ENCODE measurements around the gene CCDC192.

CCDC192 gene

GRCh38 chr5:127799293-127799905, 96.2 kb downstream of the CCDC192 start:
- TF ChIP-seq POLR2A (IDR thresholded peaks at IDR 0.05; ENCODE audit: low read depth, low read length): no peak
- DNase-seq (ENCODE audit: insufficient read length, low spot score): no peak
- FAIRE-seq: no peak

DNA sequence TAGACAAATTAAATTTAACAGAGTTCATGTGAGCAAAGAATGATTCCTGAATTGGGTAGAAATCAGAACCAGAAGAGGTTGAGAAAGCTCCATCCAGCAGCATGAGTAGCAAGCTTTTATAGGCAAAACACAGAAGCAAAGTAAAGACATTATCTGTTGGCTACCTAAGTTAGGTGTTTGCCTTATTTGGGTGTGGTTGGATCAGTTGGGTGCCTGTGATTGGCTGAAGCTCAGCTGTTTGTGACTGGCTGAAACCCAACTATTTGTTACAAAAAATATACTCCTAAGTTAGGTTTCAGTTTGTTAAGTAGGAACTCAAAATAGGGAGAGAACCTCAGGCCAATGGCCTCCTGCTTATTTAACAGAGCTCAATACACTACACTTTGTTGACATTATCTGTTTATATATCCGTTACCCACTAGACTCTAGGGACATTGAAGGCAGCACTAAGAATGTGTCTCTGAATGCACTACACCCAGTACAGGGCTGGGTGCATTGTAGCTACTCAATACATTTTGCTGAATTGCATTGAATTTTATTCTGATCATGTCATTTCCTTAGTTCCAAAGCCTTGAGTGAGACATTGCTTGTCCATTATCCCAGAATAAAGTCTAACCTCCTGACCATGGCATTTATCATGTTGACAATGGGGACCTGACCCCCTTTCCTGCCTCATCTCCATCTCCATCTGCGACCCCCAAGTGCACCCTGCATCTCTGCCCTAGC, 98.7 kb downstream of the CCDC192 start:
- DNase-seq (ENCODE audit: insufficient read length, low spot score) (no peak), FAIRE-seq (peak; percentile 84)
- no peak for TF ChIP-seq POLR2A (IDR thresholded peaks at IDR 0.05; ENCODE audit: low read depth, low read length)

GRCh38 chr5:127802477-127802865, 99.3 kb downstream of the CCDC192 start:
- no peak for TF ChIP-seq POLR2A (IDR thresholded peaks at IDR 0.05; ENCODE audit: low read depth, low read length)
- no peak for FAIRE-seq
- no peak for DNase-seq (ENCODE audit: insufficient read length, low spot score)

DNA sequence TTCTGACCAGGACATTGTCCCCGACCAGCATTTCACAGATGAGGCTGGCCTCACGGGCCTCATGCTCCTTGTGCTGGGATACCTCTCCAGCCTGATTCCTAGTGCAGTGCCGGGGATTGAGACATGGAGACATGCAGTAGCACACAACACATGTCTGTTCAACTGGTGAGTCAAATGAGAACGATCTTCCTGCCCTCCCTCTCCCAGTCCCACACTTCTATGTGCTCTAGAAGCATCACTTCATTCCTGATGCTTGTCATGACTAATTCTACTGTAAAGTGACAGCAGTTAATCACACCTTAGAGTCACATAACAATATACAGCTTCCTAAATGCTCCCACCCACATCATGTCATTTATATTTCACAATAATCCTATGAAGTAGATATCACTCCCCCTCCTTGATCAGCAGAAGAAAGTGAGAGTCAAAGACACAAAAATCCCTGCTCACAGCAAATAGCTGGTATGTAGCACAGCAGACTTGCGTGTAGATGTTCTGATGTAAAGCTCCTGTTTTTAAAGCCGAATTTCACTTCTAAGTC, 101.8 kb downstream of the CCDC192 start:
- no peak for FAIRE-seq
- no peak for DNase-seq (ENCODE audit: insufficient read length, low spot score)
- no peak for TF ChIP-seq POLR2A (IDR thresholded peaks at IDR 0.05; ENCODE audit: low read depth, low read length)

DNA sequence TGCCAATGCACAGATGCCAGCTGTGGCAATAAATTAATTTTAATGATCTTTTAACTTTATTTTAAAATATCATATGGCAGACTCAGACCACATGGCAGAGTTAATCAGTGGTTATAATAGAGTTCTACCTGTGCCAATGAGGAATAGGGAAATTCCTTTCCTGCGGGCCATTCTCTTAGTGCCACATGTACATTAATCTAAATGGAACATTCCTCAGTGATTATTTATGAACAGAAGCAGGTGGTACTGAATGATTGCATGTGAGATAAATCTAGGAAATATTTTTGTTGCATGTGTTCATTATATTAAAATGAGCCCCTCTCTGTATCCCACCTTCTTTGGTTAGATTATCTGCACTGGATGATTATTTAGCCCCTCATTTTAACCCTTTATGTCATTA, 102.3 kb downstream of the CCDC192 start:
- no peak for FAIRE-seq
- DNase-seq (ENCODE audit: insufficient read length, low spot score): no peak
- no peak for TF ChIP-seq POLR2A (IDR thresholded peaks at IDR 0.05; ENCODE audit: low read depth, low read length)

- TF ChIP-seq POLR2A (IDR thresholded peaks at IDR 0.05; ENCODE audit: low read depth, low read length): no peak
- DNase-seq (ENCODE audit: insufficient read length, low spot score) (no peak), FAIRE-seq (no peak)
Observed at GRCh38 chr5:127806776-127807175, 103.6 kb downstream of the CCDC192 start.

DNA sequence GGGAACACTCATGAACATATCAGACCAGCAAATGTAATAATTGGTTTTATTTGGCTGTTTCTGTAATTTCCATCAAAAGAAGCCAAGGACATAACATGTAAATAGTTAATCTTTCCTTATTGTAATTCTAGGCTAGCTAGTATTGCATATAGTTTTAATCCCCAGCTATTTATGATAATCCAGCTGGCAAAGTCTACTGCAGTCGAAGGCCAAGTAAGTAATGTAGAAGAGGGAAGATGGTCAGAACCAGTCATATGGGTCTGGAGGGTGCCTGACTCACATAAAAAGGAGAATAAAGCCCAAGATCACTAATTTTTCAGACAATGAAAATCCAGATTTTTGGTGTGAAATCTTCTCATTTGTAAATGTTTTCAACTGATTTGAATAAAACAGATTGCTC, 106.3 kb downstream of the CCDC192 start:
- DNase-seq (ENCODE audit: insufficient read length, low spot score) (no peak), FAIRE-seq (no peak)
- no peak for TF ChIP-seq POLR2A (IDR thresholded peaks at IDR 0.05; ENCODE audit: low read depth, low read length)

GRCh38 chr5:127810017-127810416, 106.8 kb downstream of the CCDC192 start:
- TF ChIP-seq POLR2A (IDR thresholded peaks at IDR 0.05; ENCODE audit: low read depth, low read length): no peak
- FAIRE-seq (no peak), DNase-seq (ENCODE audit: insufficient read length, low spot score) (no peak)

DNA sequence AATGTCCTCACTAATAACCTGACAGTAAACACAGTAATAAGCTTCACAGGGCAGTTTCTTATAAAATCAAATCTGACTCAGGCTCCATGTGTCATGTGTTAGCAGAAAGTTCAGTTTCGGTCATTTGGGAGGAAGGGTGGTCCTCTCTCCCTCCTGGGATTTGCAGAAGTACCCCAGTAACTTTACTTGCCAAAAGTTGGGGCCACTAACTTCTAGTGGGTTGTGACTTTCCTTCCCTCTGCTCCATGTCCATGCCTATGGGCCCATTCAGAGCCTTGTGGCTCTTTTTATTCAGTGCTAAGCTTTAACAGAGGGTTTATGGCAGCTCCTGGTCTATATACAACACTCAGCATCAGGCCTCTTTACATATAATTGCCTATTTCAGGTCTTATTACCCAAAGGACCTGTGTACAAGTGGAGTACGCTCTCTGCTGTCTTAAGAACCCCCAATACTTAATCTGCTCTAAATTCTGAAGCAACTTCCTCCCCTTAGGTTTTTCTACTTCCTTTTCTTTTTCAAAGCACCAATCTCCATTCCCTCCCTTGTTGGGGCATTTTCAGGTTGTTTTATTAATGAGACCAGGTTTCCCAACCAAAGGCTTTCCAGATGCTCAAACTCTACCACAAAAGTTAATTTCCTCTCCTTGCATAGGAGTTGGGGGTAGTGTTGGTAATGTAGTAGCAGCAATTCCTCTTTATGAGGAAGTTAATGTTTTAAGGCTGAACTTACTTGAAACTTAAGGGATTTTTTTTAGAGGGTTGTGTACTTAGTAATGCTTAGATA, 107.7 kb downstream of the CCDC192 start:
- DNase-seq (ENCODE audit: insufficient read length, low spot score) (no peak), FAIRE-seq (no peak)
- TF ChIP-seq POLR2A (IDR thresholded peaks at IDR 0.05; ENCODE audit: low read depth, low read length): no peak

DNA sequence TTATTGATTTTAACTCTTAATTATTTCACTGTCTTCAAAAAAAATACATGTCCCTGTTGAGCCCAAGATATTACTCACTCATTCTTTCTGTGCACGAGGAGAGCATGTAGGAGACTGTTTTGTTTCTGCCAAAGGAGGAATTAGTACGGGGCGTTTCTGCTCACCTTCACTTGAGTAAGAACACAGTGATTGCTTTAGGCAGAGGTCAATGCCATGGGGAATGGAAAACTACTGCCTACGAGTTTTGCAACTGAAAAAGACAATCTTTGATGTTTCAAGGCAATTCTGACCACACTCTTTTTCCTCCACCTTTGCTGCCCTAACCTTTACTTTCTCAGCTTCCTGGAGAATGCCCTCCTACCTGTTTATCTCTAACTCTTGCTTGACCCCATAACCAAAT, 109.4 kb downstream of the CCDC192 start:
- DNase-seq (ENCODE audit: insufficient read length, low spot score): no peak
- no peak for FAIRE-seq
- TF ChIP-seq POLR2A (IDR thresholded peaks at IDR 0.05; ENCODE audit: low read depth, low read length): no peak

GRCh38 chr5:127813633-127814587, 110.7 kb downstream of the CCDC192 start:
- TF ChIP-seq POLR2A (IDR thresholded peaks at IDR 0.05; ENCODE audit: low read depth, low read length): no peak
- FAIRE-seq: peak; percentile 78
- peak; percentile 10 for DNase-seq (ENCODE audit: insufficient read length, low spot score)

DNA sequence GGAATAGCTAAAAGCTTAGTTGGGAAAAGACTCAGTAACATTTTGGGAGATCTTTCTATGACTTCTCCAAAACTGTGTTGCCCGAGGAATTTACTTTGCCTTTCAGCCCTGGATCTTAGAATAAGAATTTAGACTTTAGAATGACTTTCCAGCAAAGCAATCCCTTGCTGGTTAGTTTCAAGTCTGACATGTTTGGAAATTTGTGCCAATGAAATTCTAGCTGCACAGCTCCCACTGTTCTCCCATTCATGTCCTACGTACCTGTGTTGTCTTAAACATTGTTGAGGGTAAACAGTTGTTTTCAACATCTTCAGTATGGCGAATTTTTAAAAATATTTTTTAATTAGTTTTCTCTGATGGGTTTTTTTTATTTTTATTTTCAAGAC, 111.4 kb downstream of the CCDC192 start:
- FAIRE-seq (no peak), DNase-seq (ENCODE audit: insufficient read length, low spot score) (no peak)
- TF ChIP-seq POLR2A (IDR thresholded peaks at IDR 0.05; ENCODE audit: low read depth, low read length): no peak

DNA sequence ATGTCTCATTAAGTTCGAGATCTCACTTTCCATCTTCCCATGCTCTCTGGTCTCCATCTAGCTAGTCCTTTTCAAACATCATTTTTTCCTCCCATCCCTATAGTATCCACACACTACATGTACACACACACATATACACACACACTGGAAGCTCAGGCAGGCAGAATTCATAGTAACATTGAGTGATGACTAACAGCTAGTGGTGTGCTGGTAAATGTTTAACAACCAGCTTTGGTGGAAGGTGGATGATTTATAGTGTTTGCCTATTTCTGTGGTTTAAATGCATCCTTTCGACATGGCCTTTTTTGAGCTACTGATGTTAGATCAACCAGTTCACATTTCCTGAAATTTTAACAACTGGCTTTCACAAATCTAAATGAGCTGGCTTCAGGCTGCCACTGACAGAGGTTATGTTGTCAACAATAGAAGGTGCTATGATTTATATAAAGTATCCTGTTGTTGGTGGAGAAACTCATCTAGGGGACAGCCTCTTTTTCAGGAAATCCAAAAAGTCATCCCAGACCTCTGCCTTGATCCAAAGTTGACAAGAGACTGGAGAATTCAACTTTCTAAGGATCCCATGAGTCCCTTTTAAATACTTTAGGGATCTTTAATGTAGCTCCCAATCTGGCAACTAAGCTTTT, 117.8 kb downstream of the CCDC192 start:
- TF ChIP-seq POLR2A (IDR thresholded peaks at IDR 0.05; ENCODE audit: low read depth, low read length): no peak
- DNase-seq (ENCODE audit: insufficient read length, low spot score) (no peak), FAIRE-seq (peak; percentile 23)

All from H54 (cell line).